ENCODE results near the gene KCNE4.
A peak's percentile ranks its signal among the peaks of the same experiment; 100 is the strongest.

KCNE4 gene

GRCh38 chr2:223096235-223096970, 44.4 kb downstream of the KCNE4 start:
- TF ChIP-seq YY1 (IDR thresholded peaks at IDR 0.05; ENCODE audit: insufficient read depth, insufficient read length), result no peak
- no peak for TF ChIP-seq SUZ12 (IDR thresholded peaks at IDR 0.05; ENCODE audit: extremely low read depth, insufficient read depth, insufficient read length)
- TF ChIP-seq ZNF274 (IDR thresholded peaks at IDR 0.05; ENCODE audit: low read depth, low read length), result no peak
- no peaks in the 10 kb centered on the region for H3K9me3 ChIP-seq (ENCODE audit: insufficient read depth, low read length)
- H3K9ac ChIP-seq (ENCODE audit: insufficient read length, low read depth), result no peak overlapping the region
- no peak for DNase-seq (ENCODE audit: low read depth, low spot score)
- no peaks in the 10 kb centered on the region for H3K4me1 ChIP-seq (ENCODE audit: insufficient read depth, insufficient read length)
- H3K4me3 ChIP-seq (ENCODE audit: insufficient read length, low read depth), result no peak overlapping the region
- no peaks in the 10 kb centered on the region for H3K36me3 ChIP-seq (ENCODE audit: insufficient read depth, insufficient read length, low read length)
- no peaks in the 10 kb centered on the region for H3K27me3 ChIP-seq (ENCODE audit: insufficient read depth, insufficient read length)

GRCh38 chr2:223097888-223098383, 45.9 kb downstream of the KCNE4 start:
- no peaks in the 10 kb centered on the region for H3K36me3 ChIP-seq (ENCODE audit: insufficient read depth, insufficient read length, low read length)
- no peak overlapping the region for H3K9ac ChIP-seq (ENCODE audit: insufficient read length, low read depth)
- DNase-seq (ENCODE audit: low read depth, low spot score), result no peak
- TF ChIP-seq ZNF274 (IDR thresholded peaks at IDR 0.05; ENCODE audit: low read depth, low read length), result no peak
- TF ChIP-seq YY1 (IDR thresholded peaks at IDR 0.05; ENCODE audit: insufficient read depth, insufficient read length), result no peak
- TF ChIP-seq SUZ12 (IDR thresholded peaks at IDR 0.05; ENCODE audit: extremely low read depth, insufficient read depth, insufficient read length), result no peak
- H3K4me1 ChIP-seq (ENCODE audit: insufficient read depth, insufficient read length), result no peaks in the 10 kb centered on the region
- H3K9me3 ChIP-seq (ENCODE audit: insufficient read depth, low read length), result no peaks in the 10 kb centered on the region
- no peaks in the 10 kb centered on the region for H3K27me3 ChIP-seq (ENCODE audit: insufficient read depth, insufficient read length)
- H3K4me3 ChIP-seq (ENCODE audit: insufficient read length, low read depth), result no peak overlapping the region

GRCh38 chr2:223099561-223099960, 47.6 kb downstream of the KCNE4 start:
- H3K4me3 ChIP-seq (ENCODE audit: insufficient read length, low read depth), result no peak overlapping the region
- no peaks in the 10 kb centered on the region for H3K36me3 ChIP-seq (ENCODE audit: insufficient read depth, insufficient read length, low read length)
- H3K9ac ChIP-seq (ENCODE audit: insufficient read length, low read depth), result no peak overlapping the region
- H3K27me3 ChIP-seq (ENCODE audit: insufficient read depth, insufficient read length), result no peaks in the 10 kb centered on the region
- no peak for TF ChIP-seq ZNF274 (IDR thresholded peaks at IDR 0.05; ENCODE audit: low read depth, low read length)
- TF ChIP-seq YY1 (IDR thresholded peaks at IDR 0.05; ENCODE audit: insufficient read depth, insufficient read length), result no peak
- no peak for TF ChIP-seq SUZ12 (IDR thresholded peaks at IDR 0.05; ENCODE audit: extremely low read depth, insufficient read depth, insufficient read length)
- H3K4me1 ChIP-seq (ENCODE audit: insufficient read depth, insufficient read length), result no peaks in the 10 kb centered on the region
- no peak for DNase-seq (ENCODE audit: low read depth, low spot score)
- H3K9me3 ChIP-seq (ENCODE audit: insufficient read depth, low read length), result no peaks in the 10 kb centered on the region

- DNase-seq (ENCODE audit: low read depth, low spot score), result no peak
- Histone ChIP-seq H3K36me3 (ENCODE audit: insufficient read depth, insufficient read length, low read length) (no peaks in the 10 kb centered on the region), H3K4me1 (ENCODE audit: insufficient read depth, insufficient read length) (no peaks in the 10 kb centered on the region), H3K9me3 (ENCODE audit: insufficient read depth, low read length) (no peaks in the 10 kb centered on the region), H3K27me3 (ENCODE audit: insufficient read depth, insufficient read length) (no peaks in the 10 kb centered on the region), H3K9ac (ENCODE audit: insufficient read length, low read depth) (no peak overlapping the region), H3K4me3 (ENCODE audit: insufficient read length, low read depth) (no peak overlapping the region)
- TF ChIP-seq YY1 (IDR thresholded peaks at IDR 0.05; ENCODE audit: insufficient read depth, insufficient read length) (no peak), SUZ12 (IDR thresholded peaks at IDR 0.05; ENCODE audit: extremely low read depth, insufficient read depth, insufficient read length) (no peak), ZNF274 (IDR thresholded peaks at IDR 0.05; ENCODE audit: low read depth, low read length) (no peak)
Measured at GRCh38 chr2:223100061-223100511, 48.1 kb downstream of the KCNE4 start.

- no peaks in the 10 kb centered on the region for H3K27me3 ChIP-seq (ENCODE audit: insufficient read depth, insufficient read length)
- DNase-seq (ENCODE audit: low read depth, low spot score), result peak; percentile 65
- no peak overlapping the region for H3K4me3 ChIP-seq (ENCODE audit: insufficient read length, low read depth)
- no peaks in the 10 kb centered on the region for H3K36me3 ChIP-seq (ENCODE audit: insufficient read depth, insufficient read length, low read length)
- no peaks in the 10 kb centered on the region for H3K9me3 ChIP-seq (ENCODE audit: insufficient read depth, low read length)
- no peak overlapping the region for H3K9ac ChIP-seq (ENCODE audit: insufficient read length, low read depth)
- H3K4me1 ChIP-seq (ENCODE audit: insufficient read depth, insufficient read length), result no peaks in the 10 kb centered on the region
- no peak for TF ChIP-seq SUZ12 (IDR thresholded peaks at IDR 0.05; ENCODE audit: extremely low read depth, insufficient read depth, insufficient read length)
Measured at GRCh38 chr2:223101340-223102039, 49.5 kb downstream of the KCNE4 start.

GRCh38 chr2:223102040-223102400, 50.0 kb downstream of the KCNE4 start:
- Histone ChIP-seq H3K4me3 (ENCODE audit: insufficient read length, low read depth) (no peak overlapping the region), H3K4me1 (ENCODE audit: insufficient read depth, insufficient read length) (no peaks in the 10 kb centered on the region), H3K9ac (ENCODE audit: insufficient read length, low read depth) (no peak overlapping the region), H3K9me3 (ENCODE audit: insufficient read depth, low read length) (no peaks in the 10 kb centered on the region), H3K27me3 (ENCODE audit: insufficient read depth, insufficient read length) (no peaks in the 10 kb centered on the region), H3K36me3 (ENCODE audit: insufficient read depth, insufficient read length, low read length) (no peaks in the 10 kb centered on the region)
- no peak for TF ChIP-seq YY1 (IDR thresholded peaks at IDR 0.05; ENCODE audit: insufficient read depth, insufficient read length)
- no peak for TF ChIP-seq SUZ12 (IDR thresholded peaks at IDR 0.05; ENCODE audit: extremely low read depth, insufficient read depth, insufficient read length)
- TF ChIP-seq ZNF274 (IDR thresholded peaks at IDR 0.05; ENCODE audit: low read depth, low read length), result no peak
- no peak for DNase-seq (ENCODE audit: low read depth, low spot score)

- no peak for TF ChIP-seq YY1 (IDR thresholded peaks at IDR 0.05; ENCODE audit: insufficient read depth, insufficient read length)
- no peak for TF ChIP-seq ZNF274 (IDR thresholded peaks at IDR 0.05; ENCODE audit: low read depth, low read length)
- no peak for DNase-seq (ENCODE audit: low read depth, low spot score)
- Histone ChIP-seq H3K4me1 (ENCODE audit: insufficient read depth, insufficient read length) (no peaks in the 10 kb centered on the region), H3K4me3 (ENCODE audit: insufficient read length, low read depth) (no peak overlapping the region), H3K9ac (ENCODE audit: insufficient read length, low read depth) (no peak overlapping the region), H3K27me3 (ENCODE audit: insufficient read depth, insufficient read length) (no peaks in the 10 kb centered on the region), H3K9me3 (ENCODE audit: insufficient read depth, low read length) (no peaks in the 10 kb centered on the region), H3K36me3 (ENCODE audit: insufficient read depth, insufficient read length, low read length) (no peaks in the 10 kb centered on the region)
Measured at GRCh38 chr2:223102450-223102849, 50.5 kb downstream of the KCNE4 start.

Data from NT2/D1 (cell line).